ENCODE data around the gene GRID2. TPM values are rescaled to one million over a fixed set of nuclear protein-coding genes. Genes with fewer than 3 reads are reported as not detected.
"Not testable (repeated sequence)": the region's sequence is repeated elsewhere in the genome, so short reads cannot be mapped to it uniquely, and the experiment has no call there.

Gene GRID2
- total RNA-seq, 2 experiments from 2014 or later = not detected

DNA sequence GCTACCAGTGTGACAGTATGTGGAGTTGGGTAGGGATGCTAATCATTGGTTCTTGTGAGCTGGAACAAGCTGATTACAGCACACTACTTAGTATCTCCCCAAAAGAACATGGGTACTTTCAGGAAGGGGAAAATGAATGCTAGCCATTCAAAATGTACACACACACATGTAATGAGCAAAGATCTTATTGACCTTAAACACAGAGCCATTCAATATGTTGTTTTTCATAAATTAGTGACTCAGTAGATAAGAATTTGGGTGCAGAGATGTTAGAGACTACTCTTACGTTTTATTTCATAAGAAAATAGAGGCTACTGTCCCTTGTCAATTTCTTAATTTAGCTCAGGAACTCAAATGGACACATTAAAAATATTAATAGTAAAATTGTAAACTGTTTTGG, 1015.3 kb downstream of the GRID2 start:
- H3K27ac Mint-ChIP-seq = no peak overlapping the region
- no peaks in the 10 kb centered on the region for H3K36me3 Mint-ChIP-seq (ENCODE audit: low read depth)
- intact Hi-C loops (cut with DNase I, micrococcal nuclease) = no loop called here
- H3K4me1 Mint-ChIP-seq = no peaks in the 10 kb centered on the region
- ChIA-PET POLR2A (no interaction called here), CTCF (no interaction called here)
- H3K4me3 Mint-ChIP-seq = no peak overlapping the region
- DNase-seq (no peak), ATAC-seq (no peak)
- H3K9me3 Mint-ChIP-seq (ENCODE audit: low read depth) = peaks cover 4% of the 10 kb centered on the region
- H3K27me3 Mint-ChIP-seq = no peaks in the 10 kb centered on the region

DNA sequence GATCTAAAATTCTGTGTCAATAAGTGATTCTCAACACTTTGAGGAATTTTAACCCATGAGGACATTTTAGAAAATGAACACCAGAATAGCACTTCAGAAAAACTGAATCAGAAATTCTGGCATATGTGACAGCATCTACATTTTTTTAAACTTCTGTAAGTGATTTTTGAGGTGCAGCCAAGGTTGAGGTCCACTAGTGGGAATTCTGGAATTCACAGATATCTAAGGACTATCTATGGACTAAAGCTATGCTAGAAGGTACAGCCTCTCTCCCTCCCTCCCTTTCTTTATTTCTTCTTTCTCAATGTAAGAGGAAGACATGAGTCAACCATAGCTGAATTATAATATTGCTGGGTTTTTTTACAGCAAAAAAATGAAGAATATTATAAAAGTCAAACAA, 1016.6 kb downstream of the GRID2 start:
- H3K4me1 Mint-ChIP-seq = no peaks in the 10 kb centered on the region
- no peaks in the 10 kb centered on the region for H3K36me3 Mint-ChIP-seq (ENCODE audit: low read depth)
- ATAC-seq (no peak), DNase-seq (no peak)
- ChIA-PET POLR2A (no interaction called here), CTCF (no interaction called here)
- intact Hi-C loops (cut with DNase I, micrococcal nuclease) = no loop called here
- peaks cover 4% of the 10 kb centered on the region for H3K9me3 Mint-ChIP-seq (ENCODE audit: low read depth)
- no peak overlapping the region for H3K27ac Mint-ChIP-seq
- H3K4me3 Mint-ChIP-seq = no peak overlapping the region
- no peaks in the 10 kb centered on the region for H3K27me3 Mint-ChIP-seq

DNA sequence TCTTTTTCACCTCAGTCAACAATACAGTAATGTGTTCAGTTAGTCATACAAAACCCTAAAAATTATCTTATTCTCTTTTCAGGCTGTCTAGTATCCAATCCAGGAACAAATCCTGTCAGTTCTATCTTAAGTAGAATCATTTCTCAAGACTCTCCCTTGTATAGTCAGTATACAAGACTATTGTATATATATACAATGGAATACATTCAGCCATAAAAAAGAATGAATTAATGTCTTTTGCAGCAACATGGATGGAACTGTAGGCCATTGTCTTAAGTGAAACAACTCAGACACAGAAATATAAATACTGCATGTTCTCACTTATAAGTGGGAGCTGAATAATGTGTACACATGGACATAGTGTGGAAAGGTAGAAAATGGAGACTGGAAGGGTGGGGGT, 1023.6 kb downstream of the GRID2 start:
- ChIA-PET POLR2A (no interaction called here), CTCF (no interaction called here)
- no peak overlapping the region for H3K4me3 Mint-ChIP-seq
- ATAC-seq (no peak), DNase-seq (no peak)
- H3K36me3 Mint-ChIP-seq (ENCODE audit: low read depth) = no peaks in the 10 kb centered on the region
- intact Hi-C loops (cut with DNase I, micrococcal nuclease) = no loop called here
- no peaks in the 10 kb centered on the region for H3K27me3 Mint-ChIP-seq
- H3K27ac Mint-ChIP-seq = no peak overlapping the region
- no peaks in the 10 kb centered on the region for H3K4me1 Mint-ChIP-seq
- peaks cover 3% of the 10 kb centered on the region for H3K9me3 Mint-ChIP-seq (ENCODE audit: low read depth)

DNA sequence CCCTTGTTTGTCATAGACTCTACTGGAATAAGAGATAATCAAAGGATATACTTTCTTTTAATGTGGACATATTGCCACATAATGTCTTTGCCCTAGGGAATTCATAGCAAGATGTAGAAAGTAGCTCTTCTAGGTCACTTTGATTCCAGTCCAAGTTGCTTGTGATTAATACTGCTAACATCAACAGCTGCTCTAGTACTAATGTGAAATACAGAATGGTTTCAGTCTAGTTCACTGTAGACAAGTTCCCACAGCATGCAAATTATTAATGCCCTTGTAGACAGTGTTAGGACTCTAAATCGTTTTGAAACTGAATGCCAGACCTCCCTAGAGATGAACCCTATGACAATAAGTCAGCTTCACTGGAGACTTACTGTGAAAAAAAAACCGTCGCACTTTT, 1030.2 kb downstream of the GRID2 start:
- no peak overlapping the region for H3K4me3 Mint-ChIP-seq
- ChIA-PET CTCF (no interaction called here), POLR2A (no interaction called here)
- intact Hi-C loops (cut with DNase I, micrococcal nuclease) = no loop called here
- H3K27ac Mint-ChIP-seq = no peak overlapping the region
- H3K4me1 Mint-ChIP-seq = no peaks in the 10 kb centered on the region
- ATAC-seq = no peak
- H3K27me3 Mint-ChIP-seq = no peaks in the 10 kb centered on the region
- H3K9me3 Mint-ChIP-seq (ENCODE audit: low read depth) = no peaks in the 10 kb centered on the region
- H3K36me3 Mint-ChIP-seq (ENCODE audit: low read depth) = no peaks in the 10 kb centered on the region
- no peak for DNase-seq

DNA sequence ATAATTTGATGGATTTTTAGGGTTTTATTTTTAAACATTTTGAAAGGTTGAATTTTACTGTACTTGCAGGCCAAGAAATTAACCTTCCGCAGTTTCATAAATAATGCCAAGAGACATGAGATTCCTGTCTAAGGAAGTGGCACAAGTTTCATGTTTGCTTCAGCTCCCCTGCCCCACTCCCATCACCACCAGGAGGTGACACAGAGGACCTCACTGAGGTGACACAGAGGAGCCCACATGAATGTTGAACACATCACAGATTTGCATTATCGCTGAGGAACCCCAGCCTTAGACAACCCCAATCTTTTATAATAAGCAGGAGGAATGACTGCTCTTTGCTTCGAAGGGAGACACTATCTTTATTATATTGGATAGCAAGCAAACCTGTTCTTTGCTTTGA, 1033.4 kb downstream of the GRID2 start:
- DNase-seq = no peak
- peaks cover 2% of the 10 kb centered on the region for H3K9me3 Mint-ChIP-seq (ENCODE audit: low read depth)
- POLR2A ChIA-PET = no interaction called here
- no peak overlapping the region for H3K4me3 Mint-ChIP-seq
- H3K36me3 Mint-ChIP-seq (ENCODE audit: low read depth) = no peaks in the 10 kb centered on the region
- no peaks in the 10 kb centered on the region for H3K27me3 Mint-ChIP-seq
- intact Hi-C loops (cut with DNase I, micrococcal nuclease) = no loop called here
- no peaks in the 10 kb centered on the region for H3K4me1 Mint-ChIP-seq
- no peak overlapping the region for H3K27ac Mint-ChIP-seq
- CTCF ChIA-PET = no interaction called here
- ATAC-seq = no peak

DNA sequence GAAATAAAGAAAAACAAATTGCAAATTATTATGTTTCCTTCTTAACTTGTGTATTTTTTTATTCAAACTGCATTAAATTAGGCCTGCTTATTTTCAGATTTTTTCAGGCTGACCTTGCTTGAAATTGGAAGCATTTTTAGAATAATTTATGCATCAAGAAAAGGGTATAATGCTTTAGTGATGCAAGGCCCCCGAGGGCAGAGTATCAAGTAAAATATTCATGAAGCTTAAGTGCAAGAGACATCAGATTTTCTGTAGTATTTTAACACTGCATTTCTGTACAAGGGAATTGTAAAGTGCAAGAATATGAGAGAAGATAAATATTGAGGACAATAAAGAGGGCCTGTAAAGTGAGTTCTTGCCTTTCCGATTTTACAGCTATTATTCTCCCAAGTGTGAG, 1039.0 kb downstream of the GRID2 start:
- no peaks in the 10 kb centered on the region for H3K36me3 Mint-ChIP-seq (ENCODE audit: low read depth)
- POLR2A ChIA-PET = no interaction called here
- CTCF ChIA-PET = no interaction called here
- no peaks in the 10 kb centered on the region for H3K27me3 Mint-ChIP-seq
- DNase-seq (no peak), ATAC-seq (no peak)
- no peak overlapping the region for H3K27ac Mint-ChIP-seq
- H3K9me3 Mint-ChIP-seq (ENCODE audit: low read depth) = peaks cover 2% of the 10 kb centered on the region
- no peaks in the 10 kb centered on the region for H3K4me1 Mint-ChIP-seq
- no peak overlapping the region for H3K4me3 Mint-ChIP-seq
- intact Hi-C loops (cut with DNase I, micrococcal nuclease) = no loop called here

DNA sequence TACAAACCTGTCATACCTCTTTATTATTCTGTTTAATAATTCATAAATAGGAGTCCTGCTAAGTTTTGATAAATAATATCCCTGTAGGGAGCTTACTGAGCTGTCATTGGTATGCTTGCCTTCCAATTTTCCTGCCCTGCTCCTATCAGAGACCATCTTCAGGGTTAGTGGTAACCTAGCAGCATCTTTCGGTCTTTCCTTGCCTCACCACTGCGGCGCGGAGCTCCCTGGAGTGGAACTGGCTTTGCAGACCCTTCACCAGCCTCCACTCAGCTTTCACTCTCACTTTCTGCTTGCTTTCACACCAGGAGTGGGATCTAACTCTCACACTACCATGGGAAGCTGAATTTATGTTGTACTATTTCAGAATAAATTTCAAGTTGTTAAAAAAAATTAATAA, 1043.1 kb downstream of the GRID2 start:
- Mint-ChIP-seq H3K9me3 (ENCODE audit: low read depth) (peaks cover 1% of the 10 kb centered on the region), H3K36me3 (ENCODE audit: low read depth) (no peaks in the 10 kb centered on the region), H3K27ac (no peak overlapping the region), H3K27me3 (no peaks in the 10 kb centered on the region), H3K4me3 (no peak overlapping the region), H3K4me1 (no peaks in the 10 kb centered on the region)
- intact Hi-C loops (cut with DNase I, micrococcal nuclease) = no loop called here
- CTCF ChIA-PET = no interaction called here
- POLR2A ChIA-PET = no interaction called here
- DNase-seq (no peak), ATAC-seq (no peak)

DNA sequence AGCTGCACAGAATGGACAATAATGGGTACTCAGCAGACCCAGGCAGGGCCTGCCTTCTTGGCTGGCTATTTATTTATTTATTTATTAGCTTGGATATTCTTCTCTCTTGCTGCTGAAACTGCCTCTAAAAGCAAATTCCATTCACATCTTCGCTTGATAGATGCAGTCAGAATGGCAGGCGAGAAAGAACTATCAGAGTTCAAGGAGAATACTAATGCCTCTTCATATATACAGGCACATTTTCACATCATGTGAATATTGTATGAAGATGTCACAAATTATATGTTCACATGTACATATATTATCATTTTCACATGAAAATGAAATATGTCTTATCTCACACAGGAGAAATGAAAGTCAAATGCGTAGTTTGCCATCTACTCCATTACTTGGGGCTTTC, 1045.1 kb downstream of the GRID2 start:
- H3K4me3 Mint-ChIP-seq = no peak overlapping the region
- no peak for DNase-seq
- no peak for ATAC-seq
- ChIA-PET CTCF (no interaction called here), POLR2A (no interaction called here)
- peaks cover 6% of the 10 kb centered on the region for H3K9me3 Mint-ChIP-seq (ENCODE audit: low read depth)
- no peaks in the 10 kb centered on the region for H3K27me3 Mint-ChIP-seq
- intact Hi-C loops (cut with DNase I, micrococcal nuclease) = no loop called here
- no peaks in the 10 kb centered on the region for H3K4me1 Mint-ChIP-seq
- no peaks in the 10 kb centered on the region for H3K36me3 Mint-ChIP-seq (ENCODE audit: low read depth)
- no peak overlapping the region for H3K27ac Mint-ChIP-seq

DNA sequence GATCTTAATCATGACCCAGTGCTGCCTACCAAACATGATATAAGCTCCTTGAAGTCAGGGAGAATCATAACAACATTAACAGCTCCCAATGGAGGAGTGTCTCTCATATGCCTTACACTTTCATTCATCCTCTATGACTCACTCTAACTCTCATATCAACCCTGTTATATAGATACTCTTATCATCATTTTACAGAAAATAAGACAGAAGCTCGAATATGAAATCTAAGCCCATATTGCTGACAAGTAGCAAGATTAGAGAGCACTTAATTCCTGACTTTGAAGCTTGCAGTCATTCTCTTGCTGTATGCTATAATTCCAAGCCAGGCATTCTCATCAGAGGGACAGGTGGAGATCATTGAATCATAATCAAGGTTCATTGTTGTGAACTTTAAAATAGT, 1048.1 kb downstream of the GRID2 start:
- CTCF ChIA-PET = interaction anchor here (0.7 kb wide), 1 partner anchor 336 kb away, joined by 3 read pairs; no protein-coding TSS in a partner anchor
- H3K4me1 Mint-ChIP-seq = no peaks in the 10 kb centered on the region

DNA sequence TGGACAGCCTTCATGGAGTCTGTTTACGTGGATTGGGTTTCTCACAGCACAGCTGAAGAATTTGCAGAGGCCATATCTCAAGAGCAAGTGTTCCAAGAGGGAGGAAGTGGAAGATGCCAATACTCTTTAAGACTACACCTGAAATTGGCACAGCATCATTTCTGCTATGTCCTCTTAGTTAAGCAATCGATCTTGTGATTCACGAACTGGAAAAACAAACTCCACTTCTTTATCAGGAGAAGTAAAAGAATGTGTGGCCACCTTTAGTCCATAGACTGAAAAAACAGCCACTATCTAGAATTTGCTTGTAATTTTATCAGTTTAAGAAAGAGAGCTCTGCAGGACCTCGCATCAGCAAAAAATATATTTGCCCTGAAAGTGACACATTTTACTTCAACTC, 1051.6 kb downstream of the GRID2 start:
- Mint-ChIP-seq H3K36me3 (ENCODE audit: low read depth) (no peaks in the 10 kb centered on the region), H3K27me3 (no peaks in the 10 kb centered on the region), H3K4me1 (no peaks in the 10 kb centered on the region), H3K4me3 (no peak overlapping the region), H3K27ac (no peak overlapping the region), H3K9me3 (ENCODE audit: low read depth) (peaks cover 9% of the 10 kb centered on the region)
- intact Hi-C loops (cut with DNase I, micrococcal nuclease) = no loop called here
- ChIA-PET POLR2A (no interaction called here), CTCF (no interaction called here)
- no peak for ATAC-seq
- DNase-seq = no peak

More for the DNA sequence above, 1048.1 kb downstream of the GRID2 start:
- H3K36me3 Mint-ChIP-seq (ENCODE audit: low read depth) = no peaks in the 10 kb centered on the region
- no peak overlapping the region for H3K27ac Mint-ChIP-seq
- POLR2A ChIA-PET = no interaction called here
- intact Hi-C loops (cut with DNase I, micrococcal nuclease) = no loop called here
- no peak overlapping the region for H3K4me3 Mint-ChIP-seq
- ATAC-seq (no peak), DNase-seq (no peak)
- peaks cover 9% of the 10 kb centered on the region for H3K9me3 Mint-ChIP-seq (ENCODE audit: low read depth)
- no peaks in the 10 kb centered on the region for H3K27me3 Mint-ChIP-seq

DNA sequence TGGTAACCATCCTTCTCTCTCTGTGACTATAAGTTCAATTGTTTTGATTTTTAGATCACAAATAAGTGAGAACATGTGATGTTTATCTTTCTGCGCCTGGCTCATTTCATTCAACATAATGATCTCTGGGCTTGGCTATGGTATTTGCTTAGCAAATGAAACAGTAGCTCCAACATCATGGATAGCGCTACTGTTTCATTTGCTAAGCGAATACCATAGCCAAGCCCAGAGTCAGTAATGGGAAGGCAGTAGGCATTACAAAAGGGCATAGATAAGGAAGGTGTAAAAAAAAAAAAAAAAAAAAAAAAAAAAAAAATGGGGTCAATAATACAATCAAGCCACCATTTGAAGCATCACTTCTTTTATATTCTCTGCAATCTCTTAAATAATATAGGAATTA, 1055.8 kb downstream of the GRID2 start:
- ChIA-PET CTCF (interaction anchor here (0.6 to 0.7 kb wide), 2 partner anchors 15 to 197 kb away, joined by 3 to 4 read pairs; no protein-coding TSS in a partner anchor), POLR2A (no interaction called here)
- H3K36me3 Mint-ChIP-seq (ENCODE audit: low read depth) = no peaks in the 10 kb centered on the region
- DNase-seq = no peak
- no peak overlapping the region for H3K4me3 Mint-ChIP-seq
- H3K9me3 Mint-ChIP-seq (ENCODE audit: low read depth) = peaks cover 3% of the 10 kb centered on the region
- H3K4me1 Mint-ChIP-seq = no peaks in the 10 kb centered on the region
- ATAC-seq = no peak
- no peak overlapping the region for H3K27ac Mint-ChIP-seq
- H3K27me3 Mint-ChIP-seq = no peaks in the 10 kb centered on the region
- intact Hi-C loops (cut with DNase I, micrococcal nuclease) = no loop called here

DNA sequence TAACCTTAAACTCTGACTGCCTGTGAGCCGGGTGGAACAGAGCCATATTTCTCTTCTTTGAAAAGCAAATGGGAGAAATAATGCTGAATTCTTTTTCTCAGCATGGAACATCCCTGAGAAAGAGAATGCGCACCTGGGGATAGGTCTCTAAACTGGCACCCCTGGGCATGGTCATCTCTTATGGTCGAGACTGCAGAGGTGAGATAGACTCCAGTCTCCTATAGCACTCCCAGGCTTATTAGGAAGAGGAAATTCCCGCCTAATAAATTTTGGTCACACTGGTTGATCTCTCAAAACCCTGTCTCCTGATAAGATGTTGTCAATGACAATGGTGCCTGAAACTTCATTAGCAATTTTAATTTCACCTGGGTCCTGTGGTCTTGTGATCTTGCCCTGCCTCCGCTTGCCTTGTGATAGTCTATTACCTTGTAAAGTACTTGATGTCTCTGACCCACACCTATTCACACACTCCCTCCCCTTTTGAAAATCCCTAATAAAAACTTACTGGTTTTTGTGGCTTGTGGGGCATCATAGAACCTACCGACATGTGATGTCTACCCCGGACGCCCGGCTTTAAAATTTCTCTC, 1062.5 kb downstream of the GRID2 start:
- ATAC-seq; H3K9me3 Mint-ChIP-seq (ENCODE audit: low read depth); H3K4me1 Mint-ChIP-seq; POLR2A ChIA-PET; H3K27ac Mint-ChIP-seq; H3K4me3 Mint-ChIP-seq; intact Hi-C loops (cut with DNase I, micrococcal nuclease); H3K36me3 Mint-ChIP-seq (ENCODE audit: low read depth); CTCF ChIA-PET; DNase-seq; H3K27me3 Mint-ChIP-seq: not testable (repeated sequence)

DNA sequence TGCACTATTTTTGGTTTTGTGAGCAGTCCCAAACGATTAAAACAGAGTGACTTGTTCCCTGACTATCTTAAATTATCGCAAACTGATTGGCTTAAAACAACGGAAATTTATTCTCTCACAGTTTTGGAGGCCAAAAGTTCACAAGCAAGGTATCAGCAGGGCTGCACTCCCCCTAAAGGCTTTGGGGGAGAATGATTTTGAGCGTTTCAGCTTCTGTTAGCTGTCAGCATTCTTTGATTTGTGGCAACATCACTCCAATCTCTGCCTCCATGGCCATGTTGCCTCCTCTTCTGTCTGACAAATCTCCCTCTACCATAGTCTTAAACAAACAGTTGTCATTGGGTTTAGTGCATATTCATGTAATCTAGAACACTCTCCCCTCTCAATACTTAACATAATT, 1065.2 kb downstream of the GRID2 start:
- ChIA-PET CTCF (no interaction called here), POLR2A (no interaction called here)
- Mint-ChIP-seq H3K27ac (no peak overlapping the region), H3K36me3 (ENCODE audit: low read depth) (no peaks in the 10 kb centered on the region), H3K9me3 (ENCODE audit: low read depth) (peaks cover 6% of the 10 kb centered on the region), H3K27me3 (no peaks in the 10 kb centered on the region), H3K4me3 (no peak overlapping the region), H3K4me1 (no peaks in the 10 kb centered on the region)
- DNase-seq = no peak
- no peak for ATAC-seq
- intact Hi-C loops (cut with DNase I, micrococcal nuclease) = no loop called here

Data from activated CD4-positive, alpha-beta T cell treated with anti-CD3 and anti-CD28 coated beads for 36 hours (primary cell).